ENCODE results near the gene ZNF385B. TPM values are rescaled to one million over a fixed set of nuclear protein-coding genes. Genes with fewer than 3 reads are reported as not detected.
A peak's percentile ranks its signal among the peaks of the same experiment; 100 is the strongest.

ZNF385B gene
- polyA plus RNA-seq, 1 donor (not counting 4 experiments of a cell fraction or from before 2014, with no cell fraction given), result 0.17 TPM

GRCh38 chr2:179712825-179713224, 148.6 kb downstream of the ZNF385B start:
- FAIRE-seq, result no peak
- dilution Hi-C loops (cut with MboI; ENCODE audit: extremely low pct_ligation_motif_present, low sequenced_read_pairs), result no loop called here

GRCh38 chr2:179711375-179711774, 150.0 kb downstream of the ZNF385B start:
- peaks cover 4% of the 10 kb centered on the region for H3K4me1 ChIP-seq (ENCODE audit: control insufficient read depth, extremely low read depth, insufficient read depth, low read length)
- H3K9ac ChIP-seq (ENCODE audit: control insufficient read depth, extremely low read depth, insufficient read depth, low read length), result no peak overlapping the region
- H3K27ac ChIP-seq (ENCODE audit: control insufficient read depth, insufficient read depth, low read length), result no peak overlapping the region
- dilution Hi-C loops (cut with MboI; ENCODE audit: extremely low pct_ligation_motif_present, low sequenced_read_pairs), result no loop called here
- H3K4me3 ChIP-seq (ENCODE audit: control insufficient read depth in 2 of 3, extremely low read depth in 1 of 3, insufficient read depth in 2 of 3, low read depth in 1 of 3, low read length in 3 of 3), result no peak overlapping the region
- H3K4me2 ChIP-seq (ENCODE audit: control insufficient read depth, extremely low read depth, insufficient read depth, low read depth, low read length), result no peak overlapping the region
- H3K9me1 ChIP-seq (ENCODE audit: control insufficient read depth, extremely low read depth, insufficient read depth, low read length), result no peaks in the 10 kb centered on the region
- H4K20me1 ChIP-seq (ENCODE audit: control insufficient read depth, extremely low read depth, insufficient read depth, low read length), result no peaks in the 10 kb centered on the region
- FAIRE-seq, result no peak
- no peaks in the 10 kb centered on the region for H3K36me3 ChIP-seq (ENCODE audit: control insufficient read depth in 2 of 2, extremely low read depth in 1 of 2, insufficient read depth in 2 of 2, low read length in 2 of 2)
- DNase-seq (ENCODE audit: low read depth, low spot score), result peak; percentile 17
- no peaks in the 10 kb centered on the region for H3K27me3 ChIP-seq (ENCODE audit: control insufficient read depth, extremely low read depth, insufficient read depth, low read length)
- H2AFZ ChIP-seq (ENCODE audit: control insufficient read depth, low read length), result no peak overlapping the region
- no peaks in the 10 kb centered on the region for H3K9me3 ChIP-seq (ENCODE audit: control insufficient read depth, low read depth, low read length)
- TF ChIP-seq EZH2 (IDR thresholded peaks at IDR 0.05; ENCODE audit: low read length) (no peak), CTCF (optimal IDR thresholded peaks at IDR 0.05 in 1 of 3, IDR thresholded peaks at IDR 0.05 in 1 of 3, conservative IDR thresholded peaks at IDR 0.05 in 1 of 3; ENCODE audit: extremely low read depth in 1 of 3, insufficient read depth in 2 of 3, low read length in 3 of 3) (no peak)
- no peaks in the 10 kb centered on the region for H3K79me2 ChIP-seq (ENCODE audit: control insufficient read depth, insufficient read depth, low read length)

More at GRCh38 chr2:179712825-179713224, 148.6 kb downstream of the ZNF385B start:
- Histone ChIP-seq H3K4me3 (ENCODE audit: control insufficient read depth in 2 of 3, extremely low read depth in 1 of 3, insufficient read depth in 2 of 3, low read depth in 1 of 3, low read length in 3 of 3) (no peak overlapping the region), H4K20me1 (ENCODE audit: control insufficient read depth, extremely low read depth, insufficient read depth, low read length) (no peaks in the 10 kb centered on the region), H3K9ac (ENCODE audit: control insufficient read depth, extremely low read depth, insufficient read depth, low read length) (no peak overlapping the region), H3K27me3 (ENCODE audit: control insufficient read depth, extremely low read depth, insufficient read depth, low read length) (no peaks in the 10 kb centered on the region), H3K9me3 (ENCODE audit: control insufficient read depth, low read depth, low read length) (no peaks in the 10 kb centered on the region), H3K36me3 (ENCODE audit: control insufficient read depth in 2 of 2, extremely low read depth in 1 of 2, insufficient read depth in 2 of 2, low read length in 2 of 2) (no peaks in the 10 kb centered on the region), H3K27ac (ENCODE audit: control insufficient read depth, insufficient read depth, low read length) (no peak overlapping the region), H3K79me2 (ENCODE audit: control insufficient read depth, insufficient read depth, low read length) (no peaks in the 10 kb centered on the region), H3K4me2 (ENCODE audit: control insufficient read depth, extremely low read depth, insufficient read depth, low read depth, low read length) (no peak overlapping the region), H3K4me1 (ENCODE audit: control insufficient read depth, extremely low read depth, insufficient read depth, low read length) (peaks cover 4% of the 10 kb centered on the region), H2AFZ (ENCODE audit: control insufficient read depth, low read length) (no peak overlapping the region), H3K9me1 (ENCODE audit: control insufficient read depth, extremely low read depth, insufficient read depth, low read length) (no peaks in the 10 kb centered on the region)
- no peak for TF ChIP-seq EZH2 (IDR thresholded peaks at IDR 0.05; ENCODE audit: low read length)
- no peak for TF ChIP-seq CTCF (optimal IDR thresholded peaks at IDR 0.05 in 1 of 3, IDR thresholded peaks at IDR 0.05 in 1 of 3, conservative IDR thresholded peaks at IDR 0.05 in 1 of 3; ENCODE audit: extremely low read depth in 1 of 3, insufficient read depth in 2 of 3, low read length in 3 of 3)
- no peak for DNase-seq (ENCODE audit: low read depth, low spot score)
